Hepatic stellate cell (primary cell): ENCODE data around the gene CCP110.
"Not testable (repeated sequence)": the region's sequence is repeated elsewhere in the genome, so short reads cannot be mapped to it uniquely, and the experiment has no call there.

Experiments used
- DNase-seq: peaks from one replicate; pipeline ENCODE4 v3.0.0; 2011; ENCODE audit warnings: low spot score

Gene CCP110

DNA sequence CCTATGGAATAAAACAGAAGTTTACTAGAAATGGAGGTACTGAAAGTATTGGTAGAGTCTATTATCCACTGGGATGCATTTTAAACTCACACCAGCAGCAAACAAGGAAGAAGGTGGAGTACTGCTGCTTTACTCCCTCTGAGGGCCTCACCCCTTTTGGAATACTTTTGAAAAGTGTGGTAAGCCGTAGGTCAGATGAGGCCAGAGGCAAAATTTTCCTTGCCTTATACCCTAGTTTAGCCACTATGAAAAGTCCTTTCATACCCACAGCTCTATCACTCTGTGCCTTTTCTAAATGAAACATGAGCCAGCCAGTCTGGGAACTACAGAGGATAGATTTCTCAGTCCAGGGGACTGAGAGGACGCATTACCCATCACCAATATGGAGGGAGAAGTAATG is 15.9 kb upstream of the CCP110 start:
- DNase-seq = no peak

- no peak for DNase-seq
Measured at GRCh38 chr16:19512297-19512696, 11.4 kb upstream of the CCP110 start.

DNA sequence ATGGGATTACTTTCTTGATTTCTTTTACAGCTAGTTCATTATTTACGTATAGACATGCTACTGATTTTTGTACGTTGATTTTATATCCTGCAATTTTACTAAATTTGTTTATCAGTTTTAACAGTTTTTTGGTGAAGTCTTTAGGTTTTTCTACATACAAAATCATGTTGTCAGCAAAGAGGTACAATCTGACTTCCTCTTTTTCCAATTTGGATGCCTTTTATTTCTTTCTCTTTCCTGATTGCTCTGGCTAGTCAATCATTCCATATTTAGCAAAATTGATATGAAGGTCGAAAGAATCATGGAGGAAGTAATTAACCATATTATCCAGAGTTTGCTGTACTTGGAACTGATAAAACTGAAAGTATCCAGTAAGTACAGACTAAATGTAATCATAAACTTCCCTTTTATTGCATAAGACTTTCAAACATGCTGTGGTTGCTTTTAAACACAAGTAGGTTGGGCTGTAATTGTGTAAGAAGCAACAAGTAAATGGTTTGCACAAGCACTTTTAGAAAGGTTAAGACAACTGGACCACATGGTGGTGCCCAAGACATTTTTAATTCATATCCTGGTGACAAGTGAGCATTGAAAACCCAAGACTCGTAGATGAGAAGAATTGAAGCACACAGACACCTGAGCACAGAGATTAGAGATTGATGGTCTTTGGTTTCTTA is 10.2 kb upstream of the CCP110 start:
- no peak for DNase-seq

DNA sequence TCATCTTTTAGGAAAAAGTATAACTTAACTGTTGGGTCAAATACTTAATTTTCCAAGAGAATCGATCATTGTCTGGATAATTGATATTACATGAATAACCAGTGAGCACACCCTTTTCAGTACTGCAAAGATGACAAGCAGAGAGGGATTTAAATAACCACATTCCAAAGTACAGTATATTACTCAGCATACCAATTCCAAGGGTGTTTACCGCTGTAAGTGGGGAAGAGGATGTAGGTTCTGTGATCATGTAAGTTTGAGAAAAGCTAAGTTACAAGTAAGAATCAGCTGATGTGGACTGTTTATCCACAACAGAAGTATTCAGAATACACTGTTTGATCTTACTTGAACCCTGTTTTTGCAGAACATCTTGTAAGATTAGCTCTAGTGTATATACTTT is 8.0 kb upstream of the CCP110 start:
- no peak for DNase-seq

GRCh38 chr16:19517424-19518089 is 6.2 kb upstream of the CCP110 start:
- no peak for DNase-seq

DNA sequence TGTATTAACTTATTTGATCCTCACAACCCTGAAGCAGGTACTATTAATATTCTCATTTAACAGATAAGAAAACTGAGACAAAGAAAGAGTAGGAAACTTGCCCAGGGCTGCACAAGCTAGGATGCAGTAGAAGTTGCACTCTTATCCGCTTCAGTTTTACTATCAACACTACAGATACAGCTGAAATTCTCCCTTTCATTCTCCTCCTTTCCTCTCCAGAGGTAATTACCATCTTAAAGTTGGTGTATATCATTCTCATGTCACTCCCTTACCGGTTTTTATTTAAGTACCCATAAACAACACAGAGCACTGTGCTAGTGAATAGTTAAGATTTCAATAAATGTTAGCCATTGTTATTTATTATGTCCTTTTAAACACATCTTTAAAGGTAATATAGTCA is 5.4 kb upstream of the CCP110 start:
- DNase-seq = no peak

GRCh38 chr16:19520861-19521331 is 2.8 kb upstream of the CCP110 start:
- DNase-seq = no peak

- peak; percentile 96 for DNase-seq
Measured at GRCh38 chr16:19521471-19522396, 2.0 kb upstream of the CCP110 start, which contains the start of gene GDE1. Gene GDE1 (minus strand): TSS chr16:19522098. CDS start chr16:19521964, 134 bp downstream.

- DNase-seq = no peak
Measured at GRCh38 chr16:19522397-19522732, 1.4 kb upstream of the CCP110 start.

DNA sequence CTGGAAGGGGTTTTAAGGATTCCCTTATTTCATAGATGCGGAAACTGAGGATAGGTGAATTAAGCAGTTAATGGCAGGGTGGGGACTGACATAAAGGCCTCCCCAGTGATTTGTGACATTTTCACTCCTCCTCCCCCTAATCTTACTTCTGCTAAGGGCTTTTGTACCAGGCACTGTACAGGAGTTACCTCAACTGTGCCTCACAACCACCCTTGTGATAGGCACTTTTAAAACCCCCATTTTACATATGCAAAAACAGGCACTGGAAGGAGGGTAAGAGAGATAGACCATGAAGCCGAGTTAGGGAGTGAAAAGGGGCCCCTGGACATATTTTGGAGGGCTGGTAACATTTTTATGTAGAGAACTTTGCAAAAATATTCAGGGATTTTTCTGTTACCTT is 982 bp upstream of the CCP110 start:
- DNase-seq = no peak

- DNase-seq = no peak
Measured at GRCh38 chr16:19523184-19523558, 571 bp upstream of the CCP110 start.

- no peak for DNase-seq
Measured at GRCh38 chr16:19524356-19524615, 544 bp downstream of the CCP110 start.

DNA sequence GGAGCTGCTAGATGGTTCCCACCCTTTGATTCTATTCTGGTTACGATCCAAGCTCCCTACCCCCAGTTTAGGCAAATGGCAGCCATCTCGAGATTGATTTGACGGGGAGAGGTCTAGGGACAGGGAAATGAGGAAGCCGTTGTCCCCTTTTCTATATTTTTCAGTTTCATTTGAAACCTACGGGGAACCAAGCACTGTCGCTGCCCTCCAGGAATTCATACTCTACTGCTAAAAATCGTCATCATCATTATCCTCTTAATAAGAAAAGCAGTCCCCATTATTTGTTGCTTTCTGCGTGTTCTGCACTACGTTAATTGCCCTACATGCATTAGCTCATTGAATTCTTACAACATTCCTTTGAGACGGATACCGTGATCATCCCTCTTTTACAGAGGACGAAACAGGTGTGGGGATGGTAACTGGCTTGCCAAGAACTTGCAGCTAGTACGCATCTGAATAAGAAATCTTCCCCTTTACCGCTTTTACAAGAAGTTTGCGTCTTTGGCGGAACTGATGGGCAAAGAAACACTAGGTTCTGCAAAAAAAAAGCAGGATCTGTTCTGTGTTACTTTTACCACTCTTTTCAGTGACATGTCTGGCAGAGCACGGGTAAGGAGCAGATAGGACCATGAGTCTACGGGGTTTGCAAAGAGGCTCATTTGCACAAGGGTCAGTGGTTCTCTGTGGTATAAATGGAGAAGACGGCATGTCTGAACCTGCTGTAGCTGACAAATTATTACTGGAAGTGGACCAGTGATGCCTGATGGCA is 1.1 kb downstream of the CCP110 start:
- DNase-seq = peak; percentile 22

- no peak for DNase-seq
Measured at GRCh38 chr16:19525385-19525723, 1.6 kb downstream of the CCP110 start.

- DNase-seq = no peak
Measured at GRCh38 chr16:19527161-19527560, 3.4 kb downstream of the CCP110 start.

- DNase-seq = no peak
Measured at GRCh38 chr16:19528666-19529065, 4.9 kb downstream of the CCP110 start.

DNA sequence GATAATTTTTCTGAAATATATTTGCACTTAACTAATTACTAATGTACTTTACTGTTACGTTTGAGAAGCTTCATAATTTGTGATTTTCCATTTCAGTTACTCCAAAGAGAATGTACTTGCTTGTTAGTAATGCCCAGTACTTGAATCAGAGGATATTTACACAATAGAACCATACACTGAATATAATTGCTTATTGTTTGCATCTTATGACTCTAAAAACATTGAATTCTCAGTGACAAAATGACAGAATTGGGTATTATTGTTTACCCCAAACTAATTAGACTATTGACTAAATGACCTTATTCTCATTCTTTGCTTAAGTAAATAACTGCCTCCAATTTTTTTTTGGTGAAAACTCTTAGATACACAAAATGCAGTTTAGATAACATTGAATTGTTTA is 8.9 kb downstream of the CCP110 start:
- no peak for DNase-seq

- no peak for DNase-seq
Measured at GRCh38 chr16:19540241-19540970, 16.7 kb downstream of the CCP110 start.

DNA sequence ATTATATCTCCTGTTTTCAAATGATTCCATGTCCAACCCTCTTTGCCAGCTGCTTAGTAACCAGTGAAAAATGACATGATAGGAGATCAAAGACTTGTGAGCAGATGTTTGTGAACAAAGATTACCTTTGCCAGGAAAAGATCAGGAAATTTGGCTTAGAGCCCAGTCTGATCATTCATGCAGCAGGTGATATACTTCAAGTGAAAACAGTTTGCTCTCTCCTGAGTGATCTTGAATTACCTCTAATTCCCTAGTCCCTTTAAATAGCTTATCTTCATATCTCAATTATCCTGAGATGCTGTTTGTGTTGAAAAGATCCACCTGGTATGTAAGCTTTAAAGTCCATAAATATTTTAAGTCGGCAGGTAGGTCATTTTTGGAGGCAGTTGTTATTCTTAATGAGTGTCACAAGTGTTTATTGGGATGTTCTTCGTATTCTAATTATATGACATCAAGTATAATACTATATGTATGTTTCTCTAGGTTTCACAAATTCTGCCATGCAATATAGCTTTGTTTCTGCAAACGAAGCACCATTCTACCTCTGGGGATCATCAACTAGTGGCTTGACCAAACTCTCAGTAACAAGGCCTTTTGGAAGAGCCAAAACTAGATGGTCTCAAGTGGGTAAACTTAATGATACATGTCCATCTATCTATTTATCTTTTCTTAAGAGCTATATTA is 18.5 kb downstream of the CCP110 start:
- no peak for DNase-seq

GRCh38 chr16:19543278-19543996 is 19.7 kb downstream of the CCP110 start:
- not testable (repeated sequence) for DNase-seq
